GM13976 (cell line): ENCODE measurements around the gene ENTREP1.
A peak's percentile ranks its signal among the peaks of the same experiment; 100 is the strongest.

ENCODE experiments used
- DNase-seq: peaks from one replicate; pipeline ENCODE4 v3.0.0; 2012; ENCODE audit warnings: low spot score
- CTCF ChIP-seq: IDR thresholded peaks from 2 replicates; pipeline ENCODE4 v1.5.1; 2012; ENCODE audit warnings: borderline replicate concordance, mild to moderate bottlenecking; ENCODE audit not compliant: insufficient read depth; ENCODE audit errors: extremely low read depth, missing control alignments, control extremely low read depth
- in situ Hi-C: fragments of 300-500 bp; cut with MboI; formaldehyde crosslinking; loops from one replicate; pipeline ENCODE4 v1.12.0; 2022; ENCODE audit warnings: low sequenced_read_pairs, mixed read lengths, inconsistent platforms; ENCODE audit not compliant: unreplicated experiment

Gene ENTREP1

GRCh38 chr9:69319324-69320025 lies 5.5 kb upstream of the ENTREP1 start:
- no peak for TF ChIP-seq CTCF
- in situ Hi-C loops = no loop called here
- DNase-seq = no peak

- no peak for DNase-seq
- in situ Hi-C loops = no loop called here
- TF ChIP-seq CTCF = no peak
Measured at GRCh38 chr9:69322256-69322655, 2.8 kb upstream of the ENTREP1 start.

GRCh38 chr9:69323861-69324260 lies 1.2 kb upstream of the ENTREP1 start:
- no peak for DNase-seq
- TF ChIP-seq CTCF = no peak
- in situ Hi-C loops = no loop called here

GRCh38 chr9:69325409-69326212 lies 596 bp downstream of the ENTREP1 start:
- no peak for TF ChIP-seq CTCF
- DNase-seq = peak; percentile 27
- in situ Hi-C loops = no loop called here

- no peak for TF ChIP-seq CTCF
- no peak for DNase-seq
- in situ Hi-C loops = no loop called here
Measured at GRCh38 chr9:69326261-69326660, 1.2 kb downstream of the ENTREP1 start.

- no peak for TF ChIP-seq CTCF
- no peak for DNase-seq
- in situ Hi-C loops = no loop called here
Measured at GRCh38 chr9:69330580-69330979, 5.6 kb downstream of the ENTREP1 start.
